Neural cell (in vitro differentiated cells): Measurements from ENCODE around the gene DEAF1.

Experiments
- CTCF ChIP-seq: fragments of 450-650 bp; IDR thresholded peaks from 2 replicates; pipeline ENCODE4 v1.5.1; 2014; ENCODE audit warnings: antibody characterized with exemption, mild to moderate bottlenecking, moderate library complexity; ENCODE audit not compliant: poor library complexity, severe bottlenecking
- EP300 ChIP-seq: fragments of 450-650 bp; conservative IDR thresholded peaks from 2 replicates; pipeline ENCODE4 v1.6.1; 2014; ENCODE audit warnings: antibody characterized with exemption, mild to moderate bottlenecking, moderate library complexity; ENCODE audit not compliant: poor library complexity, severe bottlenecking
- EZH2 ChIP-seq: fragments of 200-600, 300-800 bp; shearing (Covaris generic), sonication (generic); IDR thresholded peaks from 2 replicates; pipeline ENCODE4 v1.6.1; 2014; ENCODE audit warnings: antibody characterized with exemption, low read length, borderline replicate concordance, mild to moderate bottlenecking; ENCODE audit not compliant: insufficient read depth, poor library complexity, severe bottlenecking
- MXI1 ChIP-seq: fragments of 450-650 bp; conservative IDR thresholded peaks from 2 replicates; pipeline ENCODE4 v1.6.1; 2014; ENCODE audit warnings: antibody characterized with exemption, mild to moderate bottlenecking; ENCODE audit not compliant: poor library complexity, severe bottlenecking
- TAF1 ChIP-seq: IDR thresholded peaks from 2 replicates; pipeline ENCODE4 v1.6.1; 2012; ENCODE audit warnings: low read depth

- no peak for TF ChIP-seq CTCF
- no peak for TF ChIP-seq TAF1
- no peak for TF ChIP-seq EP300
- TF ChIP-seq EZH2 = no peak
- TF ChIP-seq MXI1 = no peak
Observed at GRCh38 chr11:695288-695537, 191 bp upstream of the DEAF1 start.
